ENCODE measurements around the gene CPTP. TPM values are rescaled to one million over a fixed set of nuclear protein-coding genes. Genes with fewer than 3 reads are reported as not detected.

The CPTP gene
- 10 to 100 TPM; 67.3 to 86.7 TPM for total RNA-seq
- long read RNA-seq, transcript CPTP-201 (3 exons, 2,190 nt) = major isoform, 31 of 46 reads
- long read RNA-seq, partial matches to known transcripts = 8 of 46 reads
- long read RNA-seq, other reads (novel, unspliced or antisense) = 1 of 46 reads

GRCh38 chr1:1324524-1325287 is at the start of gene CPTP, which contains the start of gene INTS11:
CPTP (plus strand) TSS chr1:1324802; CDS start chr1:1326911, 2,109 bp downstream.
INTS11 (minus strand) TSS chr1:1324660; CDS start chr1:1324608, 52 bp downstream.
- DNase-seq (peak; percentile 93 to 96), ATAC-seq (peak; percentile 85)
- intact Hi-C loops (cut with DNase I, micrococcal nuclease) = no loop called here

DNA sequence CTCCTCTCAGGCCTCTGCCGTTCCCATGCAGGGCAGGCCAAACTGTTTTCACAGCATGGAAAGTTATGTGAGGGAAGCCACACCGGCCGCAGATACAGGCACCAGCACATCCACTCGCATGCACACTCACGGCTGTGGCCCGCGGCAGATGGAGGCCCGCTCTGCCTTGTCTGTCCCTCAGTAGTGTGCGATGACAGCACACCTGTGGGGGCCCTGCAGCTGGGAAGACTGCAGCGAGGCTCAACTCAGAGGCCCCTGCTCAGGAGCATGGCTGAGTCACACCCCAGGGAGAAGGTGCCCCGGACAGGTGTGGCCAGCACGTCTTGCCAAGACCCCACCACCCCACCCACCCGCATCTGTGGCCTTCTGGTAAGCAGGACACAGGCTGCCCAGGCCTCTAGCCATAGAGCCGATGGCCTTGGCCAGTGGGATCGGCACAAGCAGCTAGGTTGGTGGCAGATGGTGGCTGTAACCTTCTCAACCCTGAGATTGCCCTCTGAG is 49.6 kb upstream of the CPTP start:
- DNase-seq = no peak
- ATAC-seq = no peak
- intact Hi-C loops (cut with DNase I, micrococcal nuclease) = no loop called here

DNA sequence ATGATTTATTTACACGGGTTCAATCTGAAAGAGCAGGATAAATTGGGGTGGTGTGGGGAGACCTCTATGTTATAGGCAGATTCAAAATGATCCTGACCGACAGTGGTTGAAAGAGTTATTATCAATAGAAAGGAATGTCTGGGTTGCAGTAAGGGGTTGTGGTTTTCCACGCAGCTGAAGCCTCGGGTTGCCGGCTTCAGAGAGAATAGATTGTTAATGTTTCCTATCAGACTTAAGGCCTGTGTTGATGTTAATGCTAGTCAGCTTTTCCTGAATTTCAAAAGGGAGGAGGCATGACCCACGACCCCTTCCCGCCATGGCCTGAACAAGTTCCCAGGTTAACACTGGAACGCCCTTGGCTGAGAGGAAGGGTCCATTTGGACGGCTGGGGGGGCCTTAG is 48.8 kb upstream of the CPTP start:
- no peak for DNase-seq
- intact Hi-C loops (cut with DNase I, micrococcal nuclease) = no loop called here
- no peak for ATAC-seq

DNA sequence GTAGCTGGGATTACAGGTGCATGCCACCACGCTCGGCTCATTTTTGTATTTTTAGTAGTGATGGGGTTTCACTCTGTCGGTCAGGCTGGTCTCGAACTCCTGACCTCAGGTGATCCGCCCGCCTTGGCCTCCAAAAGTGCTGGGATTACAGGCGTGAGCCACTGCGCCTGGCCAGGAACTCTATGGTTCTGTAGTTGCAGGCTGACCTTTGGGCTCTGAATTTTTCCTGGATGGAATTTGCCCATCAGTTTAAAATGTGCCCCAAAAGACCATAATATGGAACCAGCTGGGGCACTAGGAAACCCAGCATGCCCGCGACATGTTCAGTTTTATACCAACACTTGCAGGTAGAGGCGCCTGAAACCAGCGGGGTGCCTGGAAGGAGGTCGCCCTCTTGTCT is 46.0 kb upstream of the CPTP start:
- ATAC-seq = no peak
- intact Hi-C loops (cut with DNase I, micrococcal nuclease) = no loop called here
- DNase-seq = no peak

DNA sequence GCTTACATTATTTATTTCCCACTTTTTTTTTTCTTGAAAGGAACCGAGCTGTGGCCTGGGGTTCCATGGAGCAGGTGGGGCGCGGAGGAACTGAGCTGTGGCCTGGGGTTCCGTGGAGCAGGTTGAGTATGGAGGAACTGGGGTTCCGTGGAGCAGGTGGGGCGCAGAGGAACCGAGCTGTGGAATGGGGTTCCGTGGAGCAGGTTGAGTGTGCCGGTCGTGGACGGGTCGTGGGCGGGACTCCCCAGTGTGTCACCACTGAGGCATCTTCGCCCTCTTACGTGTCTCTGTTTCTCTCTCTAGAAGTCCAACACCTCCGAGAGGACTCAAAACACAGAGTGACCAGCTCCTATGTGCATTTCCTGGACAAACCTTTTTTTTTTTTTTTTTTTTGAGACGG is 45.6 kb upstream of the CPTP start:
- intact Hi-C loops (cut with DNase I, micrococcal nuclease) = no loop called here
- ATAC-seq (no peak), DNase-seq (no peak)

- intact Hi-C loops (cut with DNase I, micrococcal nuclease) = no loop called here
- DNase-seq (no peak), ATAC-seq (no peak)
Measured at GRCh38 chr1:1280782-1281481, 43.7 kb upstream of the CPTP start.

DNA sequence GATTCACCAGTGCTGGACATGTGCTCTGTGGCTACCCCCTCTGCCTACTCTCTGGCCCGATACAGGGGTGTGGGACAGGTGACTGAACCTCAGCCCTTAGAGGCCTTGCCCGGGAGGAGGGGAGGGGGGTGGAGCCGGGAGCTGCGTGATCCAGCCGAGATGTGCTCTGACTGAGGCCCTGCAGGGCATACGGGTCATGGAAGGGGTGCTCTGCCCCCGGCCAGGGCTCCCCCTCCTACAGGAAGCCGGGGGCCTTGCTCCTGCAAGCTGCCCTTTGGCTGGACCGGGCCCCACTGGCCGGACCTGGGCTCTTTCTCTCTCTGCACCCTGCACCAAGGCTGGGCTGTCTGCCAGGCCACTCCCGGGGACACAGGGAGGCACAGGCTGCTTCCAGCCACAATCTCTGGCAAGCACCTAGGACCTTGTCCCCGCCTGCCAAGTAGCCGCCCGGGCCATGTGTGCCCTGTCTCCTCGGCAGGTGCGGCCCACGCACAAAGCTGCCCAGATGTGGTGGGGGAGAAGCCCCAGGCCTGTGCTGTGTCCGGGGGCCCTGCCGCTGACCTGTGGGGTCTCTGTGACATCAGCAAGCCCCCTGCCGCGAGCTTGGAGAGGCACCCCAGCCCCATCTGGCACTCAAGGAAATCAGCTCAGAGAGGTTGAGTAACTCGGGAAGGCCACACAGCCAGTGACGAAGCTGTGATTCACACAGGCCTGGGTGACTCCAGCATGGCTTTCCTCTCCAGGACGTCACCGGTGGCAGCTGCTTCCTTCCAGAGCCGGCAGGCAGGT is 42.9 kb upstream of the CPTP start:
- ATAC-seq (peak; percentile 91), DNase-seq (peak; percentile 92 to 93)
- intact Hi-C loops (cut with DNase I, micrococcal nuclease) = no loop called here

GRCh38 chr1:1282998-1283397 is 41.6 kb upstream of the CPTP start:
- intact Hi-C loops (cut with DNase I, micrococcal nuclease) = no loop called here
- ATAC-seq (no peak), DNase-seq (no peak)

- DNase-seq (no peak), ATAC-seq (no peak)
- intact Hi-C loops (cut with DNase I, micrococcal nuclease) = no loop called here
Measured at GRCh38 chr1:1283821-1284220, 40.8 kb upstream of the CPTP start.

GRCh38 chr1:1284221-1285101 is 40.1 kb upstream of the CPTP start:
- intact Hi-C loops (cut with DNase I, micrococcal nuclease) = no loop called here
- no peak for ATAC-seq

GRCh38 chr1:1285102-1285571 is 39.5 kb upstream of the CPTP start:
- DNase-seq (no peak), ATAC-seq (no peak)
- intact Hi-C loops (cut with DNase I, micrococcal nuclease) = no loop called here

More at GRCh38 chr1:1284221-1285101, 40.1 kb upstream of the CPTP start:
- peak in 1 of 2 donors; percentile 23 for DNase-seq

- ATAC-seq (peak; percentile 58), DNase-seq (peak; percentile 44 to 62)
Measured at GRCh38 chr1:1285611-1286311, 38.8 kb upstream of the CPTP start.

DNA sequence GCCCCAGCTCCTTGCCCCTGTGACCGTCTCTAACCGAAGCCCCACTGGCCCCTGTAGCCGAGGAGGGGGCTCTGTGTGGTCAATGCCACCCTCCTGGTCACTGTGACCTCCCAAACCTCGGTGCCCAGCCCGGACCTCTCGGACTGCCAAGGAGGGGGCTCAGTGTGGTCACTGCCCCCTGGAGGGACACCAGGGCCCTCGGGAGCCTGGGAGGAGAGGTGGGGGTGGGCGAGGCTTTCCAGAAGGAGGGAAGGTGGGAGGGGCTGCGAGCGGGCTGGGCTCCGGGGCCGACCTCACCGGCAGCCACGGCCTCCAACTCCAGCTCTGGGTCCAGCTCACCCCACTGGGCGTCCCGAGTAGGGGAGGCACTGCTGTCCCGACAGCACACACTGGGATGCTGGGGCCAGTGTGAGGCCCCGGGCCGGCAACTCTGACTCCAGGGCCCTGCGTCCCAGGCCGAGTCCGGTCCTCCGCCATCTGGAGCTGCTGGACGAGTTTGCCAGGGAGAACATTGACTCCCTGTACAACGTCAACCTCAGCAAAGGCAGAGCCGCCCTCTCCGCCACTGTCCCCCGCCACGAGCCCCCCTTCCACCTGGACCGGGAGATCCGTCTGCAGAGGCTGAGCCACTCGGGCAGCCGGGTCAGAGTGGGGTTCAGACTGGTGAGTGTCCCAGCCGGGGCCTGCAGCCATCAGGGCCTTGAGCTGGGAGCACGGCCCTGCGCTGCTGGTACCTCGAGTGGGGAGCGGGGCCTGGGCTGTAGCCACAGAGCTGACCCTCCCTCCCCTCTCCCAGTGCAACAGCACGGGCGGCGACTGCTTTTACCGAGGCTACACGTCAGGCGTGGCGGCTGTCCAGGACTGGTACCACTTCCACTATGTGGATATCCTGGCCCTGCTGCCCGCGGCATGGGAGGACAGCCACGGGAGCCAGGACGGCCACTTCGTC is 38.0 kb upstream of the CPTP start:
- ATAC-seq (no peak), DNase-seq (peak in 1 of 2 donors; percentile 21)
- intact Hi-C loops (cut with DNase I, micrococcal nuclease) = no loop called here

More at GRCh38 chr1:1285611-1286311, 38.8 kb upstream of the CPTP start:
- intact Hi-C loops (cut with DNase I, micrococcal nuclease) = no loop called here

- no peak for DNase-seq
- intact Hi-C loops (cut with DNase I, micrococcal nuclease) = no loop called here
- no peak for ATAC-seq
Measured at GRCh38 chr1:1287288-1288110, 37.1 kb upstream of the CPTP start.

GRCh38 chr1:1290238-1290731 is 34.3 kb upstream of the CPTP start:
- ATAC-seq (peak; percentile 55), DNase-seq (peak in 1 of 2 donors; percentile 82)
- intact Hi-C loops (cut with DNase I, micrococcal nuclease) = loop anchor here (5.0 kb wide), 2 partner anchors 168 to 173 kb away; partner anchors contain the start of gene C1orf159 (in 1 of the 2)
